NB4 (cell line): ENCODE results near the gene TTC27.

Experiments used
- DNase-seq: peaks from one replicate; pipeline ENCODE4 v3.0.0; 2010; ENCODE audit warnings: low read depth
- H3K4me3 ChIP-seq: one replicate; pipeline ENCODE4 v1.5.1; 2011; ENCODE audit warnings: mild to moderate bottlenecking, low read depth, low read length, moderate library complexity
- MYC ChIP-seq: IDR thresholded peaks from 2 replicates; pipeline ENCODE4 v1.6.1; 2011; ENCODE audit warnings: low read depth, low read length
- POLR2A ChIP-seq: IDR thresholded peaks from 2 replicates; pipeline ENCODE4 v1.6.1; 2011; ENCODE audit warnings: mild to moderate bottlenecking; ENCODE audit not compliant: insufficient read length; ENCODE audit errors: extremely low read depth
- TF ChIP-seq, protein P1 (sequence below): IDR thresholded peaks from 2 replicates; pipeline ENCODE4 v1.6.1; 2011; ENCODE audit warnings: low read depth, low read length
- TF ChIP-seq, protein P2 (sequence below): IDR thresholded peaks from one replicate; pipeline ENCODE4 v1.5.1; 2012; ENCODE audit warnings: low read depth, low read length

TTC27 gene

DNA sequence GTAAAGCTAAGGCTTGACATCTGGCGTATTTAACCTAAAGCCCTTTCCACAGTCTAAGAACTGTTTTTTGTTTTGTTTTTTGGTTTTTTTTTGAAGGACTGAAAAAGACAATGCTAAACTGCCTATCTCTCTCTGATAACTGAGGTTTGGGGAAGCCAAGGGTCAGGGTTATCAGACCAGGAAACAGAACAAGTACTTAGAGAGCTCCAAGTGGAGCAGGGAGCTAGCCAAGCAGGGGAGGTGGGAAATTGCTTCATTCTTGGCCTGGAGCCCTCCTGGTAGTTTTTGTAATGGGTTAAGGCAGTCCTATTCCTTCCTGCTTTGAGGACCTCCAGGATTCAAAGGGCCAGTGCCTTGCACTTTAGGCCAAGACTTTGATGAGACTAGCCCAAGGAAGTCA lies 164.6 kb downstream of the TTC27 start:
- no peak overlapping the region for H3K4me3 ChIP-seq
- TF ChIP-seq MYC: no peak
- TF ChIP-seq, protein P1, sequence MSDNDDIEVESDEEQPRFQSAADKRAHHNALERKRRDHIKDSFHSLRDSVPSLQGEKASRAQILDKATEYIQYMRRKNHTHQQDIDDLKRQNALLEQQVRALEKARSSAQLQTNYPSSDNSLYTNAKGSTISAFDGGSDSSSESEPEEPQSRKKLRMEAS: no peak
- TF ChIP-seq POLR2A: no peak
- TF ChIP-seq, protein P2, sequence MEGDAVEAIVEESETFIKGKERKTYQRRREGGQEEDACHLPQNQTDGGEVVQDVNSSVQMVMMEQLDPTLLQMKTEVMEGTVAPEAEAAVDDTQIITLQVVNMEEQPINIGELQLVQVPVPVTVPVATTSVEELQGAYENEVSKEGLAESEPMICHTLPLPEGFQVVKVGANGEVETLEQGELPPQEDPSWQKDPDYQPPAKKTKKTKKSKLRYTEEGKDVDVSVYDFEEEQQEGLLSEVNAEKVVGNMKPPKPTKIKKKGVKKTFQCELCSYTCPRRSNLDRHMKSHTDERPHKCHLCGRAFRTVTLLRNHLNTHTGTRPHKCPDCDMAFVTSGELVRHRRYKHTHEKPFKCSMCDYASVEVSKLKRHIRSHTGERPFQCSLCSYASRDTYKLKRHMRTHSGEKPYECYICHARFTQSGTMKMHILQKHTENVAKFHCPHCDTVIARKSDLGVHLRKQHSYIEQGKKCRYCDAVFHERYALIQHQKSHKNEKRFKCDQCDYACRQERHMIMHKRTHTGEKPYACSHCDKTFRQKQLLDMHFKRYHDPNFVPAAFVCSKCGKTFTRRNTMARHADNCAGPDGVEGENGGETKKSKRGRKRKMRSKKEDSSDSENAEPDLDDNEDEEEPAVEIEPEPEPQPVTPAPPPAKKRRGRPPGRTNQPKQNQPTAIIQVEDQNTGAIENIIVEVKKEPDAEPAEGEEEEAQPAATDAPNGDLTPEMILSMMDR: no peak
- no peak for DNase-seq

DNA sequence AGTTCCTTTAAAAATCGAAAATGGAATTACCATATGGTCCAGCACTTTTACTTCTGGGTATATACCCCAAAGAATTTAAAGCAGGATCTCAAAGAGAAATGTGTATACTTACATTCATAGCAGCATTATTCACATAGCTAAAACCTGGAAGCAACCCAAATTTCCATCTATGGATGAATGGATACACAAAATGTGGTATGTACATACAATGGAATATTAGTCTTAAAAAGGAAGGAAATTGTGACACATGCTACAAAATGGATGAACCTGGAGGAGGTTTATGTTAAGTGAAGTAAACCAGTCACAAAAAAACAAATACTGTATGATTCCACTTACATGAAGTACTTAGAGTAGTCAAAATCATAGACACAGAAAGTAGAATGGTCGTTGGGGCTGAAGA lies 171.0 kb downstream of the TTC27 start:
- no peak for DNase-seq
- TF ChIP-seq, protein P2: no peak
- TF ChIP-seq, protein P1: no peak
- no peak for TF ChIP-seq MYC
- no peak overlapping the region for H3K4me3 ChIP-seq

DNA sequence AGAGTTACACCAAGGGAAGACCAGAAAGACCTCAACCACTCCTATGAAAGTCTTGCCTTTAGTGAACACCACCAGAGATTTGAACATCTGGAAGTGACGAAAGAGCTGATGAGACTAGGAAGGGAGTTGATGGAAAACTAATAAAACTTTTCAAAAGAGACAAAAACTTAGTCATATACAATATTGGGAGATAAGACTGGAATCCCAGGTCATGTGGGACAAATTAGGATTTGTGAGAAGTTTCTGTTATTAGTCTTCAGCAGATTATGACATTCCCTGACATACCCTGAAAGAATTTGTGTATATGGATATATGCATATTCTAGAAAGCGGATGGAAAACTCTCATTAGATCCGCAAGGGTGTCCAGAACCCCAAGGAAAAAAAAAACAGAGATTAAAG lies 173.9 kb downstream of the TTC27 start:
- H3K4me3 ChIP-seq: no peak overlapping the region
- TF ChIP-seq MYC (no peak), POLR2A (no peak)
- TF ChIP-seq, protein P2: no peak
- TF ChIP-seq, protein P1: no peak
- no peak for DNase-seq

DNA sequence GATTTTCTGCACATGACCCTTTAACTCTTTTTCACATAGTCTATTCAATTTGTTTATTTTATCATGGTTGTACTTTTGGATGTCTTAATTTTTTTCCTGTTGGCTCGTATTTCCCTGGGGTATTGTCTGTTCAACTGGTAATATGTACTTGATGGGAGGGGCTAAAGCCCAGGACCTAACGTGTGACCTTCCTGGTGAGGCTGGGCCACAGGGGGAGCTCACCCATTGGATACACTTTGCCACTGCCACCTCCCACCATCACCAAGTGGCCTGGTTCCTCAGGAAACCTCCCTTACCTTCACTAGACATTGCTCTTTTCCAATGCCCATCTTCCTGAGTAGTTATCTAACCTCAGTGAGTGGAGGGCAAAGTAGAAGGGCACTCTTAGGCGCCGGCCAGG lies 175.0 kb downstream of the TTC27 start:
- TF ChIP-seq, protein P2: no peak
- TF ChIP-seq POLR2A (no peak), MYC (no peak)
- TF ChIP-seq, protein P1: no peak
- no peak for DNase-seq
- no peak overlapping the region for H3K4me3 ChIP-seq

DNA sequence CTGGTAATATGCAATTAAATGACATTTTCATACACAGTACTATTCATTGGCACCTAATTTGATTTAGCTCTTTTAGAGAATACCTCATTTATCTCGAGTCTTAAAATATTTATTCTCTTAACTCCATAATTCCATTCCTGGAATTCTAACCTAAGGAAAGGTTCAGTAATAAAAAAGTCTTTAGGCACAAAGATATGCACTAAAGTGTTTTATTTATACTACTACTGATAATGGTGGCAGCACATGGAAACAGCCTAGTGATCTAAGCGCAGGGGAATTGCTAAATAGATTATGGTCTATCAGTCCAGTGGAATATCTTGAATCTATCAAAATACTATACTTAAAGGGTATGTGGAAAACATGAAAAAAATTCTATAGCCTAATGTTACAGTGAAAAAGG lies 176.4 kb downstream of the TTC27 start:
- TF ChIP-seq, protein P1: no peak
- TF ChIP-seq, protein P2: no peak
- TF ChIP-seq POLR2A: no peak
- no peak for TF ChIP-seq MYC
- no peak overlapping the region for H3K4me3 ChIP-seq
- DNase-seq: no peak
